Mesenchymal stem cell (in vitro differentiated cells and primary cell): ENCODE results near the gene RIPPLY3.
A peak's percentile ranks its signal among the peaks of the same experiment; 100 is the strongest.
"Not testable (repeated sequence)": the region's sequence is repeated elsewhere in the genome, so short reads cannot be mapped to it uniquely, and the experiment has no call there.

ENCODE experiments used
- DNase-seq: peaks from one replicate; pipeline ENCODE4 v3.0.0-alpha.2; 2013
- H2AFZ ChIP-seq: one replicate; pipeline ENCODE4 v1.6.1; 2013; ENCODE audit warnings: low read depth, mild to moderate bottlenecking, control low read depth, inconsistent platforms, low read length, moderate library complexity
- H2AK5ac ChIP-seq: 2 replicates; pipeline ENCODE4 v1.6.1; 2013; ENCODE audit warnings: low read length, moderate library complexity, mild to moderate bottlenecking, inconsistent platforms; ENCODE audit not compliant: severe bottlenecking
- H2BK120ac ChIP-seq: one replicate; pipeline ENCODE4 v1.6.1; 2013; ENCODE audit warnings: low read depth, mild to moderate bottlenecking, inconsistent platforms, low read length, moderate library complexity
- H2BK12ac ChIP-seq, 2 experiments: one replicate each; pipeline ENCODE4 v1.6.1; 2013; ENCODE audit warnings: inconsistent platforms in 2 of 2, low read length in 2 of 2, mild to moderate bottlenecking in 2 of 2, moderate library complexity in 2 of 2, control low read depth in 1 of 2
- H2BK15ac ChIP-seq: one replicate; pipeline ENCODE4 v1.6.1; 2013; ENCODE audit warnings: mild to moderate bottlenecking, low read depth, inconsistent platforms; ENCODE audit not compliant: poor library complexity, severe bottlenecking
- H2BK5ac ChIP-seq: 2 replicates; pipeline ENCODE4 v1.6.1; 2013; ENCODE audit warnings: low read depth, mild to moderate bottlenecking, low read length, control low read depth, inconsistent platforms; ENCODE audit not compliant: poor library complexity, severe bottlenecking
- H3K14ac ChIP-seq, 2 experiments: one replicate each; pipeline ENCODE4 v1.6.1; 2013; ENCODE audit warnings: inconsistent platforms in 2 of 2, low read length in 2 of 2, control low read depth in 1 of 2, mild to moderate bottlenecking in 1 of 2, moderate library complexity in 1 of 2
- H3K18ac ChIP-seq, 2 experiments: one replicate each; pipeline ENCODE4 v1.6.1; 2013; ENCODE audit warnings: inconsistent platforms in 2 of 2, low read length in 2 of 2, control low read depth in 1 of 2, low read depth in 1 of 2, mild to moderate bottlenecking in 1 of 2
- H3K23ac ChIP-seq, 2 experiments: one replicate each; pipeline ENCODE4 v1.6.1; 2013; ENCODE audit warnings: inconsistent platforms in 2 of 2, low read length in 2 of 2, mild to moderate bottlenecking in 2 of 2, moderate library complexity in 2 of 2, control low read depth in 1 of 2
- H3K27ac ChIP-seq: 2 replicates; pipeline ENCODE4 v1.5.1; 2013; ENCODE audit warnings: mild to moderate bottlenecking, moderate library complexity, low read length, control low read depth, inconsistent platforms; ENCODE audit not compliant: poor library complexity, severe bottlenecking
- H3K27me3 ChIP-seq, 2 experiments: 2 replicates each; pipeline versions ENCODE4 v1.6.1 to v1.7.0; 2013; ENCODE audit warnings: low read length in 2 of 2, mild to moderate bottlenecking in 2 of 2, moderate library complexity in 2 of 2, control low read depth in 1 of 2, inconsistent platforms in 1 of 2; ENCODE audit not compliant: control insufficient read depth in 1 of 2, insufficient read depth in 1 of 2
- H3K36me3 ChIP-seq, 2 experiments: 2 replicates each; pipeline versions ENCODE4 v1.6.1 to v1.7.0; 2013; ENCODE audit warnings: low read length in 2 of 2, control low read depth in 1 of 2, inconsistent platforms in 1 of 2, low read depth in 1 of 2, mild to moderate bottlenecking in 1 of 2; ENCODE audit not compliant: insufficient read depth in 2 of 2, control insufficient read depth in 1 of 2
- H3K4ac ChIP-seq, 2 experiments: one replicate each; pipeline ENCODE4 v1.6.1; 2013; ENCODE audit warnings: inconsistent platforms in 2 of 2, low read length in 2 of 2, mild to moderate bottlenecking in 2 of 2, moderate library complexity in 2 of 2, control low read depth in 1 of 2, low read depth in 1 of 2
- H3K4me1 ChIP-seq: 2 replicates; pipeline ENCODE4 v1.6.1; 2013; ENCODE audit warnings: low read depth, low read length, control low read depth; ENCODE audit not compliant: control insufficient read depth, insufficient read depth
- H3K4me2 ChIP-seq: 2 replicates; pipeline ENCODE4 v1.6.1; 2013; ENCODE audit warnings: low read length, mild to moderate bottlenecking, inconsistent platforms; ENCODE audit not compliant: poor library complexity, severe bottlenecking
- H3K4me3 ChIP-seq, 2 experiments: 2 replicates each; pipeline versions ENCODE4 v1.5.1 to v1.7.0; 2013; ENCODE audit warnings: low read length in 2 of 2, mild to moderate bottlenecking in 2 of 2, control low read depth in 1 of 2, low read depth in 1 of 2; ENCODE audit not compliant: insufficient read depth in 1 of 2
- H3K79me1 ChIP-seq: replicated peaks from 2 replicates; pipeline ENCODE4 v1.6.1; 2013; ENCODE audit warnings: mild to moderate bottlenecking, control low read depth, low read length, inconsistent platforms; ENCODE audit not compliant: poor library complexity, severe bottlenecking
- H3K9ac ChIP-seq: 2 replicates; pipeline ENCODE4 v1.7.0; 2013; ENCODE audit warnings: mild to moderate bottlenecking, low read length, moderate library complexity
- H3K9me3 ChIP-seq: 2 replicates; pipeline ENCODE4 v1.7.0; 2013; ENCODE audit warnings: mild to moderate bottlenecking, low read length; ENCODE audit not compliant: control insufficient read depth
- H4K8ac ChIP-seq: one replicate; pipeline ENCODE4 v1.6.1; 2013; ENCODE audit warnings: inconsistent platforms, mild to moderate bottlenecking, low read length, moderate library complexity
- H4K91ac ChIP-seq: one replicate; pipeline ENCODE4 v1.6.1; 2013; ENCODE audit warnings: mild to moderate bottlenecking, low read length, inconsistent platforms
- WGBS: methylation state at CpG from one replicate; pipeline ENCODE4 v1.1.7; 2013; ENCODE audit warnings: mixed read lengths; 5-methylcytosine and 5-hydroxymethylcytosine counted together

The RIPPLY3 gene

DNA sequence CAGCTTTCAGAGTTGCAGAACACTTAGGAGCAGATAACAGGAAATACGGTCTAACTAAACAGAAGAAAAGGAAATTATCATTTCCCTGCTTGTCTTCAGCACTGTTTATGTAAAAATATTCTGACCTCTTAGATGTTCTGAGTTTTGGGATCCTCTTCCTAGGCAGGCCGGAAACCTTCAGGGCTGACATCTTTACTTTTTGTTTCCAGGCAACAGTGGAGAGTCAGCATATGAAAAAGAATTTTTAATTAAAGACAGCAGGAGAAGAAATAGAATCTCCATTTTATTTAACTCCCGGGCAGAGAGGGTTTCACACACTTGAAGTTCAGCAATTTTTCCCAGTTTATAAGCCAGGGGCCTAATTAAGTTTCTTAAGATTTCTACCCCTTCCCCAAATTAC is 5.1 kb upstream of the RIPPLY3 start:
- no peak overlapping the region for H2AK5ac ChIP-seq
- no peaks in the 10 kb centered on the region for H3K79me1 ChIP-seq
- no peak overlapping the region for H3K14ac ChIP-seq
- H2AFZ ChIP-seq, result no peak overlapping the region
- H3K18ac ChIP-seq, result no peak overlapping the region
- no peaks in the 10 kb centered on the region for H3K36me3 ChIP-seq
- H3K9me3 ChIP-seq, result no peaks in the 10 kb centered on the region
- H2BK15ac ChIP-seq, result no peak overlapping the region
- peak overlapping the region; percentile 69 for H3K9ac ChIP-seq
- H4K8ac ChIP-seq, result no peak overlapping the region
- no peak overlapping the region for H2BK12ac ChIP-seq
- no peak overlapping the region for H3K27ac ChIP-seq
- H4K91ac ChIP-seq, result no peak overlapping the region
- H3K4me1 ChIP-seq, result peaks cover 8% of the 10 kb centered on the region
- 60% methylated on average over 2 of the region's 3 CpGs for WGBS
- H3K23ac ChIP-seq, result no peak overlapping the region
- H3K4me3 ChIP-seq, result no peak overlapping the region
- H3K4ac ChIP-seq, result no peak overlapping the region
- H2BK120ac ChIP-seq, result no peak overlapping the region
- H3K4me2 ChIP-seq, result no peak overlapping the region
- DNase-seq, result no peak
- H3K27me3 ChIP-seq, result peaks cover 11 to 14% of the 10 kb centered on the region in 2 experiments
- no peak overlapping the region for H2BK5ac ChIP-seq

DNA sequence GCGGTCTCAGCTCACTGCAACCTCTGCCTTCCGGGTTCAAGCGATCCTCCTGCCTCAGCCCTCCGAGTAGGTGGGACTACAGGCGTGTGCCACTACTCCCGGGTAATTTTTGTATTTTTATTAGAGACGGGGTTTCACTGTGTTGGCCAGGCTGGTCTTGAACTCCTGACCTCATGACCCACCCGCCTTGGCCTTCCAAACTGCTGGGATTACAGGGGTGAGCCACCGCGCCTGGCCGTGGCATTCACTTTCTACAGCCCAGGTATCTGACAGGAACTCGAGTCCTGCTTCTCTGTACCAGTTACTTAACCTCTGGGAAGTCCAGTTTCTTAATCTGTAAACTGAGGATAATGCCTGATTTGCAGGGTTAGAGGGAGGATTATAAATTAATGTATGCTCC is 3.7 kb upstream of the RIPPLY3 start:
- H4K91ac ChIP-seq, H2BK5ac ChIP-seq, H2BK15ac ChIP-seq, H3K36me3 ChIP-seq, H3K79me1 ChIP-seq, H3K23ac ChIP-seq, H2BK12ac ChIP-seq, H3K4me2 ChIP-seq, H4K8ac ChIP-seq, H2BK120ac ChIP-seq, DNase-seq, H3K4ac ChIP-seq, H2AK5ac ChIP-seq, H3K4me3 ChIP-seq, H3K9ac ChIP-seq, H3K14ac ChIP-seq, H2AFZ ChIP-seq, H3K27ac ChIP-seq, H3K9me3 ChIP-seq, H3K18ac ChIP-seq: not testable (repeated sequence)
- peaks cover 15% of the 10 kb centered on the region for H3K4me1 ChIP-seq
- H3K27me3 ChIP-seq, result peaks cover 11 to 22% of the 10 kb centered on the region in 2 experiments
- WGBS, result 93% methylated on average over 12 of the region's 12 CpGs

DNA sequence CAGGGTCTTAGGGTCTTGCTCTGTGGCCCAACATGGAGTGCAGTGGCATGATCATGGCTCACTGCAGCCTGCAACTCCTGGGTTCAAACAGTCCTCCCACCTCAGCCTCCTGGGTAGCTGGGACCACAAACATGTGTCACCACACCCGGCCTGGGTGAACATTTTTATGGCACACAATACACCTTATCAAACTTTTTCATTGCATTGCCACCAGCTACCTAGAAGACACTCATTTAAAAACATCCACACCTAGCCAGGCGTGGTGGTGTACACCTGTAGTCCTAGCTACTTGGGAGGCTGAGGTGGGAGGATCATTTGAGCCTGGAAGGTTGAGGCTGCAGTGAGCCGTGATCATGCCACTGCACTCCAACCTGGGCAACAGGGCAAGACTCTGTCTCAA is 2.6 kb upstream of the RIPPLY3 start:
- Histone ChIP-seq H3K4me1 (peaks cover 15% of the 10 kb centered on the region), H3K27me3 (peaks cover 11 to 24% of the 10 kb centered on the region in 2 experiments)
- H3K18ac ChIP-seq, H2BK120ac ChIP-seq, H2BK15ac ChIP-seq, H4K8ac ChIP-seq, DNase-seq, H3K23ac ChIP-seq, H3K79me1 ChIP-seq, H3K14ac ChIP-seq, H4K91ac ChIP-seq, H3K4me3 ChIP-seq, H3K9me3 ChIP-seq, H3K9ac ChIP-seq, H2AFZ ChIP-seq, H2BK5ac ChIP-seq, H3K4ac ChIP-seq, H3K4me2 ChIP-seq, H2AK5ac ChIP-seq, H3K36me3 ChIP-seq, H3K27ac ChIP-seq, H2BK12ac ChIP-seq: not testable (repeated sequence)
- 93% methylated on average over 3 of the region's 3 CpGs for WGBS

DNA sequence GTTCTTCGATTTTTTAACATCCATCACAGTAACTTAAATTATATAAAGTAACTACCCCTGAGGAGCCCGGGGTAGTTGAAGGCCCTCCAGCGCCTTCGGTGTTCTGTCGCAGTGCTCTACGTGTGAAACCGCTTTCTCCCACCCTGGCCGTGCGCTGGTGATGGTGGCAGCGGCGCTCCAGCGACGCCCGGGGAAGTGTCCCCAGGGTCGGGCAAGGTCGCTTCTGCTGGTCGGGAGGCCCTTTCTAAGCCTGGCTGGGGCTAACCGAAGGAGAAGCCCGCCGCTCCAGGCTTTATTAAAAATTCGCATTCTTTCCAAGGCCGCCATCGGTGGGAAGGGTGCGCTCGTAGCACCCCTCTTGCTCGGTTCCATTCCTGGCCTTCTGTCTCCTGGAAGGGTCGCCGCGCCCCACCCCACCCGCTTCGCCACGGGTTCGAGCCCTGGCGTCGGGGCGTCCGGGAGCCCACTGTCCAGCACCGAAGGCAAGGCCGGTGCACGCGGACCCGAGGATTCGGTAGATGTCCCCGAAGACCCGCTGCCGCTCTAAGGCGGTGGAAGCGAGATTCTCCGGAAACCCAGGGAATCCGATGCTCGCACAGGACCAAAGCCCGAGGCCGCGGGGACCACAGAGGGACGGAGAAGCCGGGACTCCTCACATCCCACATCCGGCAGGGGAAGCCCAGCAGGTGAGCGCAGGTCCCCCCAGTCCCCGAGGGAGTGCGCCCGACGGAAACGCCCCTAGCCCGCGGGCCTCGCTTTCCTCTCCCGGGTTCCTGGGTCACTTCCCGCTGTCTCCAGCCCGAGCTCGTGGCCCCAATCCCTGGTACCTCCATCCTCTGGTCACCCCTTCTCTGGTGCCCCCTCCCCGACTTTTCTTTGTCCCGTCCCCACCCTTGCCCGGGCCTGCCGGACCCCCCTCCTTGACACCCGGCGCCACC is 685 bp upstream of the RIPPLY3 start:
- no peaks in the 10 kb centered on the region for H3K36me3 ChIP-seq
- 8% methylated on average over 76 of the region's 76 CpGs for WGBS
- H2BK120ac ChIP-seq, result no peak overlapping the region
- H4K91ac ChIP-seq, result no peak overlapping the region
- no peak overlapping the region for H3K4ac ChIP-seq
- no peak overlapping the region for H2AFZ ChIP-seq
- H3K4me2 ChIP-seq, result peak overlapping the region; percentile 97
- H3K9me3 ChIP-seq, result no peaks in the 10 kb centered on the region
- H3K18ac ChIP-seq, result no peak overlapping the region
- H3K14ac ChIP-seq, result no peak overlapping the region
- H2BK15ac ChIP-seq, result no peak overlapping the region
- peak overlapping the region in 1 of 2 experiments; percentile 77 for H3K23ac ChIP-seq
- H3K27me3 ChIP-seq, result peaks cover 11 to 24% of the 10 kb centered on the region in 2 experiments
- H2AK5ac ChIP-seq, result no peak overlapping the region
- peak overlapping the region in 1 of 2 experiments; percentile 34 for H2BK12ac ChIP-seq
- no peak overlapping the region for H3K9ac ChIP-seq
- H2BK5ac ChIP-seq, result no peak overlapping the region
- peaks cover 21% of the 10 kb centered on the region for H3K4me1 ChIP-seq
- no peak for DNase-seq
- peak overlapping the region; percentile 55 to 69 for H3K4me3 ChIP-seq
- H3K27ac ChIP-seq, result no peak overlapping the region
- H3K79me1 ChIP-seq, result no peaks in the 10 kb centered on the region
- H4K8ac ChIP-seq, result peak overlapping the region; percentile 38
